NCI-H2196 treated with DMSO at 0.1 percent for 48 hours (cell line): Measurements from ENCODE around the gene SLC30A10.
"Not testable (repeated sequence)": the region's sequence is repeated elsewhere in the genome, so short reads cannot be mapped to it uniquely, and the experiment has no call there.

Source experiments
- DNase-seq: peaks from one replicate; lab custom pipeline; 2025; ENCODE audit not compliant: unreplicated experiment; lab: John Stamatoyannopoulos, UW

Gene SLC30A10

DNA sequence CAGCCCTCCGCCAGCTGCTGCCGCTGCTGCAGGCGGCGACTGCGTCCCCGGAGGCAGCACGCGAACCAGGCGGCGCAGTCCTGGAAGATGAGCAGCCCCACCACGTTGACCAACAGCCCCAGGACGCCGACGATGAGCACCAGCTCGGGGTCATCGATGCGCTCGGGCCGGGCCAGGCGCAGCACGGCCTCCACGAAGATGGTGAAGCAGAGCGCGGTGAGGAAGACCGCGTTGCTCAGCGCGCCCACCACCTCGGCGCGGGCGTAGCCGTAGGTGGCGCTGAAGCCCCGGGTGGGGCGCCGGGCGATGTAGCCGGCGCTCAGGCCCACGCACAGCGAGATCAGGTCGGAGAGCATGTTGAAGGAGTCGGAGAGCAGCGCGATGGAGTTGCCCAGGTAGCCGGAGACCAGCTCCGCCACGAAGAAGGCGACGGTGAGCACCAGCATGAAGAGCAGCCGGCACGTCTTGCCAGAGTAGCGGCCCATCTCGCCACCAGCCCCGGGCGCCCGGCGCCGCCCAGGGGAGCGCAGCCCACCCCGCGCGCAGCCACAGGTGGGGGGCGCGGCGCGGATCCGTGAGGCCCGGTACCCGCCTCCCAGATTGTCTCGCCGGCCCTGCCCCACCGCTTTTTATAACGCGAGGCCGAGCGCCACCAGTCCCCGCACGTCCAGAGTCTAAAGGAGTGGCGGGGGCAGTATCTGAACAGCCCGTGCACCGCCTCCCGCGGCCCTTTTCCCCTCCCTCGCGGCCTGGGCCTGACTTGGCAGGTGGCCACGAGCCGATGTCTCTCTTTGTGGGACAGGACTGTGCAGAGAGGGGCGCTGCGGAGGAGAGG lies at the start of gene SLC30A10:
Gene SLC30A10, minus strand, starts transcription at position 602 of the 835 bp plus-strand sequence. Its CDS starts 117 bp downstream, at position 485.
- no peak for DNase-seq

DNA sequence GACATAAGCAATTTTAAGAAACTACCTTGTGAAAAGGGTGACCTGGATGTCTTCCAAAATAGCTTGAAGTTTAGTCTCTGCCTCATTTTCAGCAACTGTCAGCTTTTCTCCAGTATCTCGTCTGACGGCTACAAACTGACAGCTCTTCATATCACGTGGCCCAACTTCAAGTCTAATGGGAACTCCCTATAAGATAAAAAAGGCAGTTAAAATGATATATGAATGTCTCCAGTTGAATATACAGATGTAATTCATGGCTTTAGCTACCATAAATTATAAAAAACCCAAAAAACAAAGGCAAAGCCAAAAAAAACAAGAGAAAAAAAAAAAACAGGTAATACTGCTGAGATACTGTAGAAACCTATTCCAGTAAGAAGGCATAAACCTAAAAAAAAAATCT lies 44.9 kb upstream of the SLC30A10 start:
- no peak for DNase-seq

DNA sequence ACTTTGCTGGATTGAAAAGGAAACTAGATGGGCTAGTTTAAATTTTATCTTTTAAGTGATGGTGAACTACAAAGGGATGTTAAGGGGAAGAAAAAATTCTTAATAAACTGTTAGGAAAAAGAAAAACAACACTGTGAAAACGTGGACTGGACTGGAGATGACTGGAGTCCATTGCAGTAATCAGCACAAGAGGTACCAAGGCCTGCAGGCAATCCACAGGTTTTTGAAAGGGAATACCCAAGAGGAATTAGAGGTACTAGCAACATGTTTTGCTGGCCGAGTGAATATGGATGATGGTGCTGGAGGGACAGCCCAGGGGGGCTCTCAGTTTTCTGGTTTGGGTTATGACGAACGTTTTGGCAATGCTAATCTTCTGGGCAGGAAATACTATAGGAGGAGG lies 39.0 kb upstream of the SLC30A10 start:
- DNase-seq, result no peak

DNA sequence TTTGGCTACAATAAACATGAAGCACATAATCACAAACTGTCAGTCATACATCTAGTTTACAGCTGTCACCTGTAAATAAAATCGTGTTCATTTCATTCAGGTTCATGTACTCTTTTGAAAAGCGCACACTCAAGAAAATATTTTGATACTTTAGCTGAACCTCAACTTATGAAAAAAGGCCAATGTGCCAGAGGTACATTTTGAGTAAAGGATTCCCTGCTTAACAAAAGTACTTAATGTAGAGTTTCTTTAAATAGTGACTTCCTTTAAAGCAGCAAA lies 37.7 kb upstream of the SLC30A10 start:
- no peak for DNase-seq

DNA sequence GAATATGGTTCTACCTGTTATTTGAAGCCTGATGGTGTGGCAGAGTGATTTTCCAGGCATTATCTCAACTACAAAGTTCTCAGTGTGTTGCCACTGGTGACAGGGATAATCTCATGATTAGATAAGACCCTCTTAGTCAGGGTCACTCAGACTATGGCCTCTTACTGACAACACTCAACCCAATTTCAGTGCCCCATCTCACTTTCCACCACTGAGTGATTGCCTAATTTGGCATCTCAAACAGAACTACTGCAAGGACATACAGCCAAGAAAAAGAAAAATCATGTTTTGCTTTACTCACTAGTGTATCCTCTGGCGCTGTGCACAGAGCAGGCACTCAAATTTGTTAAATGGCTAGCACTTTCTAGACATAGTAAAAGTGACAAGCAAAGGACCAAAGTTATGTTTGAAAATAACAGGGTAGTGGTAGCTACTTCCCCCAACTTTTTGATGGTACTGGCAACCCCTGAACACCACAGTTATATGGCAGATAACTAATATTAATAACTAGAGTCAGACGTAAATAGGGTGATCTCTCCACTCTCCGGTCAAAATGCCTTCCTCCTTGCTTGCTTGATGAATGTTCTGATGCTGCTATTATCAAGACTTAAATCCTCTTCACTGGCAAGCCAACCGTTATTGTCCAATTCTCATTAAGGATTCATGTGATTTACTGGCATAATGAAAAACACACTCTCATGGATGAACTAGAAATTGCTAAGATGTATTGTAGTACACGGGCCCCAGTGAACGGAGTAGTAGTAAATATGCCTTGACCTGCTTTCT lies 37.1 kb upstream of the SLC30A10 start:
- no peak for DNase-seq

DNA sequence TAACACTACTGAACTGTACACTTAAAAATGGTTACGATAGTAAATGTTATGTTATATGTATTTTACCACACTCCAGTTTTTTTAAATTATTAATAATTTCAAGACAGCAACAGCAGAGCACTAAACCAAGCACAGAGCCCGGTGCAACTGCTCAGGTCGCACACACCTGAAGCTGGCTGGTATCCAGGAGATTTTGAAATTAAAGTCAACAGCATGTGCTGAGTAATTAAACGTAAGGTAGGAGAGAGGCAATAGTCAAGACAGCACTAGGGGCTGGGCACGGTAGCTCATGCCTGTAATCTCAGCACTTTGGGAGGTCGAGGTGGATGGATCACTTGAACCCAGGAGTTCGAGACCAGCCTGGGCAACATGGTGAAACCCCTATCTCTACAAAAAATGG lies 35.1 kb upstream of the SLC30A10 start:
- no peak for DNase-seq

DNA sequence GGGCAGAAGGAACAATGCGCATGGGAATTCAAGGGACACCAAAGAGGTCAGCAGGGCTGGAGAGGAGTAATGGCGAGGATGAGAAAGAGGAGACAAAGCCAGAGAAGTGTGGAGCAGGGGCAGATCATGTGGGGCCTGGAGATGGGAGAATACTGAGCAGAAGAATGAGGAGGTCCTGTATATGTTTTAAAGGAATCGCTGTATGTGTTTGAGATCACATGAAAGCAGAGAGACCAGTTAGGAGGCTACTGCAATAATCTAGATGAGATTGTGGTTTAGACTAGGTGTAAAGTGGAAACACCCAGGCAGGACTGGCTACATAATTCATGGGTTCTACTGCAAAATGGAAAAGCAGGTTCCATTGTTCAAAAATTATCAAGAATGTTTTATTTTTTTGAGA lies 33.3 kb upstream of the SLC30A10 start:
- DNase-seq, result no peak

DNA sequence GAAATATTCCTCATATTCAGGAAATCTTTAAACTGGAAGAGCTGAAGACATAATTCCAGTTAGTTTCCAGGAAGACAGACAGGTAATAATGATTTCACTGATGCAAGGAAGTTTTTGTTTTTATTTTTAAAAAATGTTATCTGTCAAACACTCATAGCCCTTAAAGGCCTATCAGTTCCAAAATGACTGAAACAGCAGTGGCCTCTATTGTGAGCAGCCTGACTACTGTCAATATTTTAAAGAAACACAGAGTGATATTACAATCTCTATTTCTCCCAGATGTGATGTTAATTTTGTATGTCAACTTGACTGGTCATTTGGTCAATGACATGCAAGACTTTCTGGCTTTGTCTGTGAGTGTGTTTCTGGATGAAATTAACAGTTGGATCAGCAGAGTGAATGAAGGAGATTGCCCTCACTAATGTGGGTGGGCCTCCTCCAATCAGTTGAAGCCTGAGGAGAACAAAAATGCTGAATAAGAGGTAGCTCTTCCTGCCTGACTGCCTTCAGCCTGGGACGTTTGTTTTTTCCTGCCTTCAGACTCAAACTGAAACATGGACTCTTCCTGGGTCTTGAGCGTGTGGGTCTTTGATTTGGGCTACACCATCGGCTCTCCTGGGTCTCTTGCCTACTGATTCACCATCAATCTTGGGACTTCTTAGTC lies 31.3 kb upstream of the SLC30A10 start:
- DNase-seq, result no peak

DNA sequence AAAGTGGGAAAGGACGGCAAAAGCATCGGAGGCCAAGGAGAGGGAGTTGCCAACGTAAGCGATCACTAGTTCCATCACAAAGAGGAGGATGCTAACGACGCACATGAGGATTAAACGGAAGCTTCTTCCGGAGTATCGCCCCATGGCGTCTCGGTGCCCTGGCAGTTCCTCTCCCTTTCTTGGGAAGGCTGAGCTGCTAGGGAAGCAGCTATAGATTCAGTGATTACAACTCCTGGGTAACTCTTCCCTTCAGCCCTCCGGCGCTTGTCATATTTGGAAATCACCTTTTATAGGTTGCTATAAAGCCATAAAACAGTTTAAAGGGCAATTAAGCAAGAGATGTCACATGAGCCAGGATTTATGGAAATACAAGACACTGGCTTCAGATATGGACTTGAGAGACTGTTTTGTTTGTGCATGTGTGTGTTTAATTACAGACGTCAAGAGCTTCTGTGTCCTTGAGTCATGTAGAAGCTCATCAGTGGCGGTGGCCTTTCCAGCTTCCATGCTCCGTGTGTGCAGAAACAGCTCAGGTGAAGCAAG lies 30.6 kb upstream of the SLC30A10 start:
- no peak for DNase-seq

DNA sequence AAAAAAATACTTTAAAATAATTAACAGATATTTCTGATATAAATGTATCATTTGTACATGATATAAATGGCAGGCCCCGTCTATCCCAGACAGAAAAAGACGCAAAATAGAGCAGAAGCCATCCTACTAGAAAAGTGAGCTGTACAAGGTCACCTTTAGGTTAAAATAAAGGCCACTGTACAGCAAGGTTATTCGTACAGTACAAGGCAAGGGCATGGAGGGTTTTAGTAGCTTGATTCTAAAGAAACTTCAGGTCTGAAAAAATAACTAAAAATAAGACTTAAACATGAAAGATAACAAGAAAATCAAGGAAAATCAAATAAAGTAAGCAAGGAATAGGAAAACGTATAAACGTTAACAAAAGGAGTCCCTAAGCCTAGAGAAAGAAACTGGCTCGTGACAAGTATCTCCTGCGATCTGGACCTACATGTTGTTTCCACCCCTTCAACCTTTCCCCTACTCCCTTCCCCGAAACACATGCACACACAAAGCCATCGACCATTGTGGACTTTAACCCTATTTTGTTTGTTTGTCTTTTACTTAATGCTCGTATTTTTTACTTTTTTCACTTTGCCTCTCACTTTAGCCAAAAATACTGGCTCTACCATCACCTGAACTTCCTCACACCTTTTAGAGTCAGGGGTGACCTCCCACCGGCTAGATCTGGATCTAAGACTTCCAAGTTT lies 26.5 kb upstream of the SLC30A10 start:
- DNase-seq, result no peak

DNA sequence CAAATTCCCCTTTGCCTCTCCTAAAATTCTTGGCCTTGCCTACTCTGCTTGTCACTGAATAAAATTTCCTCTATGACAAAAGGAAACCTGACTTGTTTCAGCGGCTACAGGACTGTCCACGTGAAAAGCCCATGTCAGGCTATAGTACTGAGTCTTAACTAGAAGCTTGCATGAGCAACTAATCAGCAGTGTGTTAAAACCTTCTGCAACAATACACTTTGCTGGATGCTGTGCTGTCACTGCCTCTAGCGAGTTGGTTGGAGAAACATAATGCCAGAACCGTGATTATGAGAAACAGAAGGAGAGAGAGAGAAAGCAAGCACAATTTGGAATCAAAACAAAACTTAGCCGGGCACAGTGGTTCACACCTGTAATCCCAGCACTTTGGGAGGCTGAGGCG lies 25.7 kb upstream of the SLC30A10 start:
- no peak for DNase-seq

DNA sequence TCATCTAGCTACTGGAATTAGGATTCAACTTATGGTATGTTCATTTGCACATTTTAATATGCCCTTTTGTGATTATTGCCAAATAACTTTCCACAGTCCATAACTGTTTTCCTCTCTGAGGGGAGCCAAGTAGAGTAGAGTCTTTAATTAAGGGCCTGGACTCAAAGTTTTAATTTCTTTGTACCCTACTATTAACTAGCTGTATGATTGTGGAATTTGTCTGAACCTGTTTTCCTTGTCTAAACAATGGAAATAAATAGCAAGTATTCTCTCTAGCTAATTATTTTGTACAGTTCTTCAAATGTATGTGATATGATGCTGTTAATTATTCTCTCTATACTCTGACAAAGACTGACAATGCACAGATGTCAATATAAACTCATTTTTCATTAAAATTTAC lies 24.0 kb upstream of the SLC30A10 start:
- no peak for DNase-seq

DNA sequence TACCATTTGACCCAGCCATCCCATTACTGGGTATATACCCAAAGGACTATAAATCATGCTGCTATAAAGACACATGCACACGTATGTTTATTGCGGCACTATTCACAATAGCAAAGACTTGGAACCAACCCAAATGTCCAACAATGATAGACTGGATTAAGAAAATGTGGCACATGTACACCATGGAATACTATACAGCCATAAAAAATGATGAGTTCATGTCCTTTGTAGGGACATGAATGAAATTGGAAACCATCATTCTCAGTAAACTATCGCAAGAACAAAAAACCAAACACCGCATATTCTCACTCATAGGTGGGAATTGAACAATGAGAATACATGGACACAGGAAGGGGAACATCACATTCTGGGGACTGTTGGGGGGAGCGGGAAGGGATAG lies 20.9 kb upstream of the SLC30A10 start:
- not testable (repeated sequence) for DNase-seq

DNA sequence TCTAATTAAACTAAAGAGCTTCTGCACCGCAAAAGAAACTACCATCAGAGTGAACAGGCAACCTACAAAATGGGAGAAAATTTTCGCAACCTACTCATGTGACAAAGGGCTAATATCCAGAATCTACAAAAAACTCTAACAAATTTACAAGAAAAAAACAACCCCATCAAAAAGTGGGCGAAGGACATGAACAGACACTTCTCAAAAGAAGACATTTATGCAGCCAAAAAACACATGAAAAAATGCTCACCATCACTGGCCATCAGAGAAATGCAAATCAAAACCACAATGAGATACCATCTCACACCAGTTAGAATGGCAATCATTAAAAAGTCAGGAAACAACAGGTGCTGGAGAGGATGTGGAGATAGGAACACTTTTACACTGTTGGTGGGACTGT lies 20.4 kb upstream of the SLC30A10 start:
- DNase-seq, result not testable (repeated sequence)

DNA sequence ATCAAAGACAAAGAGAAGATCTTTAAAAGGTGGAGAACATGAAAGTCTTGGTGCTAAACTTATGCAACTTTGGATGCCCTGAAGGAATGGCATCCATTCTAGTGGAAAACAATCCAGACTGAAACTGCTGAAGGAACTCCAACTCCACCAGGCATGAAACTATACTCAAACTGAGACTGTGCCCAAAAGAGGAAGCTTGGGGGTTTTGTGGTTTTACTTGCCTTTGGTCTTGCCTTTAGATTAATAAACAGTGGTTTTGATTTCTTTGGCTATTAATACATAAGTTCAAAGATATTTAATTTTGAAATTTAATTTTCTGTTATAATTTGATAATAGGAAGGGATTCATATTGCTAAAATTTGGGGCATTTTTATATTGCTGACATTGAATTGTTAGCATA lies 17.4 kb upstream of the SLC30A10 start:
- DNase-seq, result no peak

DNA sequence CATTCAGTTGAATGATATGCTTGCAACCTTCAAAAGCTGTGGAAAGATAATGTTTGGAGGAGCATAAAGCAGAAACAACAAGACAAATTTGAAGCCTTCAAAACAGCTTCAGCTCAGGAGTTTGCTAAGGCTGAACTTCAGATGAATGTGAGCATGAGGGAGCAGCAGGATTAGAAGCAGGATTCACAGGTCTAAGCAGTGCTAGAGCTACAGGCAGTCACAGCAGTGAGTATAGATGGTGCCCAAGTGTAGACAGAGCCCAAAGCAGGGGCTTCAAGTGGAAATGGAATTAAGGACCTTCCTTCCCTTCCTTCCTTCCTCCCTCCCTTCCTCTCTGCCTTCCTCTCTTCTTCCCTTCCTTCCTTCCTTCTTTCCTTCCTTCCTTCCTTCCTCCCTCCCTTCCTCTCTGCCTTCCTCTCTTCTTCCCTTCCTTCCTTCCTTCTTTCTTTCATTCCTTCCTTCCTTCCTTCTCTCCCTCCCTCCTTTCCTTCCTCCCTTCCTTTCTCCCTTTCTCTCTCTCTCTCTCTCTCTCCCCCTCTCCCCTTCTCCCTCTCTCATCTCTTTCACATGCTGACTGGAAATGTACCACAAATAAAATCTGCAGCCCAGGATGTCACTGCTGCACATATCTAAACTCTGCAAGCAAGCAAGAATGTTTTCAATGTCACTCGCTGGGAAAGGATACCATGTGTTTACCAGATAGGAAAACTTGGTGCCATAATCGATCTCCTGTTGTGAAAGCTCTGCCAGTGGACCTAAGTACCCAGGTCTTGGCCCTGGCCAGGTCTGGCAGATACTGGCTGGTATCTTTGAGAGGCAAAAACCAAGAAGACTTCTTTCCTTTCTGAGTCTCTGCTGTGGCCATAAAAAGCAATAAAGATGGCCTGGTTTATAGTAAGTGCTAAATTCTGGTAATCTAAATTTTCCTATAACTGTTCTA lies 13.1 kb upstream of the SLC30A10 start:
- no peak for DNase-seq

DNA sequence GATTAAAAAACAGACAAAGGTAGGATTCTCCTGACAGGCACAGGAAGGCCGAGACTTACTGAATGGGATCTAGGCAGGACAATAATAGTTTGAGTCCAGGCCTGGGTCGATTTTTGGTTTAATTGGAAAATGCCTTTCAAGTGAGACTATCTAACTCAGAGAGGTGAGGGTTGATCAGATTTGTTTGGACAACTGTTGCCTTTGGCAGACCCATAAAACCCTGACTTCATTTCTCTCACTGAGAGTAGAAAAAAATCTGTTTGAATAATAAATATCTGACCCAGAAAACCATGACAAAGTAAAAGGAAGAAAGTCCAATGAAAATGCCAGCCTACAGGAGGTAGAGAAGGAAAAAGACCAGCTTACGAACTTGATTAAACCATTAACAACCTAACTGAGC lies 12.3 kb upstream of the SLC30A10 start:
- DNase-seq, result no peak

DNA sequence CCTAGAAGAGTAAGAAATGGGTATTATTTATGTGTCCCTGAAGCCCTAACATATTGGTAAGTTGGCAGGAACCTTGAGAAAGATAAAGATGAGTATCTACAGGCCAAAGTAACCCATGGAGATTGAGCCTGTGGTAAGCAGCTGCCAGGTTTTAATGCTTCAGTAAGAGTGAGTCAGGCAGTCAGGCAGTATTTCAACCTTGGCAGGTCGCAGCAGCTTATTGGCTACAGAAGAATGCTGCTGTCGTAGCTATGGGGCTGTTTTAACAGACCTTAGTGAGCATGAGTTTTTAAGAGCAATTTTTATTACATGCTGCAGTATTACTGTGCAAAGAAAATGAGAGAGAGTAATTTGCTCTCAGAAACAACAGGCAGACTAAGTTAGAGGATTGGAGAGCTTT lies 10.3 kb upstream of the SLC30A10 start:
- no peak for DNase-seq

DNA sequence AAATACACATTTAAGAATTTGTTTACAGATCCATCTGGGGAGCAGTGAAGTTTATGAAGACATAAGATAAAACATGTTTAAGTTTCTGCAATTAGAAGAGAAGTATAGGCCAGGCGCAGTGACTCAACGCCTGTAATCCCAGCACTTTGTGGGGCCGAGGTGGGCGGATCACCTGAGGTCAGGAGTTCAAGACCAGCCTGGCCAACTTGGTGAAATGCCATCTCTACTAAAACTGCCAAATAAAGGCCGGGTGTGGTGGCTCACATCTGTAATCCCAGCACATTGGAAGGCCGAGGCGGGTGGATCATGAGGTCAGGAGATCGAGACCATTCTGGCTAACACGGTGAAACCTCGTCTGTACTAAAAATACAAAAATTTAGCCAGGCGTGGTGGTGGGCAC lies 5.4 kb upstream of the SLC30A10 start:
- DNase-seq, result not testable (repeated sequence)

DNA sequence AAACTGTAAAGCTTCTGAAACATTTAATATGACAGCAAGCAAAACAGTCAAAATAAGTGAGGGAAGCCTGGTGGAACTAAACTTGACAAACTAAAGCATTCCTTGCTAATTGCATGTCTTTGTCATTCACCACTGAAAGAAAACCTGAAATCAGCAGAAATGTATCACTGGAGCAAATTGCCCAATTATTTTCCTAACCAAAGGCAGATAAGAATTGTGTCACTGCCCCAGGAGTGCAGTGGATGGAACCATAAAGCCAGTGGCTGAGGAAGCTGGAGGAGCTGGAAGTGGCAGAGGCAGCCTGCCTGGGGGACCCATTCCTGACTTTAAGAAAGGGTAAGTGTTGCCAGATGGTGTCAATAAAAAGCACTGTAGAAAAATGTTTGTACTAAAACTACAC lies 2.7 kb upstream of the SLC30A10 start:
- no peak for DNase-seq
